Fibroblast of skin of left quadriceps (primary cell): ENCODE measurements around the gene KLRD1.
"Not testable (repeated sequence)": the region's sequence is repeated elsewhere in the genome, so short reads cannot be mapped to it uniquely, and the experiment has no call there.

Experiments
- DNase-seq, 2 experiments: peaks; one replicate each; pipeline ENCODE4 v3.0.0-alpha.2; 2013; ENCODE audit warnings: low read depth in 2 of 2

The KLRD1 gene

GRCh38 chr12:10307630-10308029, at the start of gene KLRD1:
Gene KLRD1, plus strand, starts transcription at chr12:10307870. Its CDS starts 208 bp downstream, at chr12:10308078.
- DNase-seq: no peak

- no peak for DNase-seq
Measured at GRCh38 chr12:10260927-10261326, 46.7 kb upstream of the KLRD1 start.

- no peak for DNase-seq
Measured at GRCh38 chr12:10268037-10268436, 39.6 kb upstream of the KLRD1 start.

- no peak for DNase-seq
Measured at GRCh38 chr12:10272467-10272866, 35.2 kb upstream of the KLRD1 start.

- no peak for DNase-seq
Measured at GRCh38 chr12:10276774-10277173, 30.9 kb upstream of the KLRD1 start.

GRCh38 chr12:10278104-10278503, 29.6 kb upstream of the KLRD1 start:
- no peak for DNase-seq

- no peak for DNase-seq
Measured at GRCh38 chr12:10279937-10280336, 27.7 kb upstream of the KLRD1 start.

GRCh38 chr12:10283027-10283426, 24.6 kb upstream of the KLRD1 start:
- no peak for DNase-seq

GRCh38 chr12:10285919-10286318, 21.8 kb upstream of the KLRD1 start:
- no peak for DNase-seq

GRCh38 chr12:10289005-10289754, 18.5 kb upstream of the KLRD1 start:
- no peak for DNase-seq

GRCh38 chr12:10291030-10291429, 16.6 kb upstream of the KLRD1 start:
- DNase-seq: no peak

- no peak for DNase-seq
Measured at GRCh38 chr12:10293151-10293550, 14.5 kb upstream of the KLRD1 start.

- DNase-seq: no peak
Measured at GRCh38 chr12:10293570-10294227, 14.0 kb upstream of the KLRD1 start.

- no peak for DNase-seq
Measured at GRCh38 chr12:10301103-10301502, 6.6 kb upstream of the KLRD1 start.

- DNase-seq: peak; percentile 5 to 10
Measured at GRCh38 chr12:10304161-10304574, 3.5 kb upstream of the KLRD1 start.

GRCh38 chr12:10305411-10305810, 2.3 kb upstream of the KLRD1 start:
- no peak for DNase-seq

- DNase-seq: no peak
Measured at GRCh38 chr12:10310926-10311720, 3.5 kb downstream of the KLRD1 start.

- no peak for DNase-seq
Measured at GRCh38 chr12:10319388-10319787, 11.7 kb downstream of the KLRD1 start.

- no peak for DNase-seq
Measured at GRCh38 chr12:10320643-10321042, 13.0 kb downstream of the KLRD1 start.

GRCh38 chr12:10328691-10329090, 21.0 kb downstream of the KLRD1 start:
- DNase-seq: not testable (repeated sequence)

- peak; percentile 11 to 32 for DNase-seq
Measured at GRCh38 chr12:10331642-10332239, 24.1 kb downstream of the KLRD1 start.

GRCh38 chr12:10336196-10336595, 28.5 kb downstream of the KLRD1 start:
- not testable (repeated sequence) for DNase-seq
